ENCODE measurements around the gene XAGE2. TPM values are rescaled to one million over a fixed set of nuclear protein-coding genes. Genes with fewer than 3 reads are reported as not detected.

The XAGE2 gene
- total and polyA plus RNA-seq, 9 of the 15 experiments (the other 6 are each of a cell fraction or from before 2014, with no cell fraction given): 0.14 to 0.36 (median 0.21) TPM; not detected in 6

- in situ Hi-C loops (cut with MboI) (no loop called here), intact Hi-C loops (cut with micrococcal nuclease) (no loop called here)
- H3K36me3 ChIP-seq (ENCODE audit: control insufficient read depth, insufficient read depth, low read length): no peaks in the 10 kb centered on the region
- TF ChIP-seq, protein P1, sequence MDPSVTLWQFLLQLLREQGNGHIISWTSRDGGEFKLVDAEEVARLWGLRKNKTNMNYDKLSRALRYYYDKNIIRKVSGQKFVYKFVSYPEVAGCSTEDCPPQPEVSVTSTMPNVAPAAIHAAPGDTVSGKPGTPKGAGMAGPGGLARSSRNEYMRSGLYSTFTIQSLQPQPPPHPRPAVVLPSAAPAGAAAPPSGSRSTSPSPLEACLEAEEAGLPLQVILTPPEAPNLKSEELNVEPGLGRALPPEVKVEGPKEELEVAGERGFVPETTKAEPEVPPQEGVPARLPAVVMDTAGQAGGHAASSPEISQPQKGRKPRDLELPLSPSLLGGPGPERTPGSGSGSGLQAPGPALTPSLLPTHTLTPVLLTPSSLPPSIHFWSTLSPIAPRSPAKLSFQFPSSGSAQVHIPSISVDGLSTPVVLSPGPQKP (CRISPR knock-in tag; IDR thresholded peaks at IDR 0.05): no peak
- TF ChIP-seq ID3 (CRISPR knock-in tag; IDR thresholded peaks at IDR 0.05): no peak
- TF ChIP-seq ID3 (tag; IDR thresholded peaks at IDR 0.05): no peak
- no peak for TF ChIP-seq NCOA2 (IDR thresholded peaks at IDR 0.05; ENCODE audit: partially characterized antibody in 2 of 2)
- no peak for TF ChIP-seq SOX6 (IDR thresholded peaks at IDR 0.05)
- TF ChIP-seq, protein P2, sequence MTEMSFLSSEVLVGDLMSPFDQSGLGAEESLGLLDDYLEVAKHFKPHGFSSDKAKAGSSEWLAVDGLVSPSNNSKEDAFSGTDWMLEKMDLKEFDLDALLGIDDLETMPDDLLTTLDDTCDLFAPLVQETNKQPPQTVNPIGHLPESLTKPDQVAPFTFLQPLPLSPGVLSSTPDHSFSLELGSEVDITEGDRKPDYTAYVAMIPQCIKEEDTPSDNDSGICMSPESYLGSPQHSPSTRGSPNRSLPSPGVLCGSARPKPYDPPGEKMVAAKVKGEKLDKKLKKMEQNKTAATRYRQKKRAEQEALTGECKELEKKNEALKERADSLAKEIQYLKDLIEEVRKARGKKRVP (CRISPR knock-in tag; IDR thresholded peaks at IDR 0.05): no peak
- no peak for TF ChIP-seq TRIM25 (IDR thresholded peaks at IDR 0.05; ENCODE audit: borderline replicate concordance)
- no peak for TF ChIP-seq ZNF41 (CRISPR knock-in tag; conservative IDR thresholded peaks at IDR 0.05)
- no peak for TF ChIP-seq KLF1 (tag; IDR thresholded peaks at IDR 0.05)
- TF ChIP-seq MYBL2 (IDR thresholded peaks at IDR 0.05; ENCODE audit: low read depth): no peak
- no peak for TF ChIP-seq MYBL2 (CRISPR knock-in tag; IDR thresholded peaks at IDR 0.05; ENCODE audit: borderline replicate concordance)
- no peak for TF ChIP-seq SUPT5H (IDR thresholded peaks at IDR 0.05)
- TF ChIP-seq, protein P3, sequence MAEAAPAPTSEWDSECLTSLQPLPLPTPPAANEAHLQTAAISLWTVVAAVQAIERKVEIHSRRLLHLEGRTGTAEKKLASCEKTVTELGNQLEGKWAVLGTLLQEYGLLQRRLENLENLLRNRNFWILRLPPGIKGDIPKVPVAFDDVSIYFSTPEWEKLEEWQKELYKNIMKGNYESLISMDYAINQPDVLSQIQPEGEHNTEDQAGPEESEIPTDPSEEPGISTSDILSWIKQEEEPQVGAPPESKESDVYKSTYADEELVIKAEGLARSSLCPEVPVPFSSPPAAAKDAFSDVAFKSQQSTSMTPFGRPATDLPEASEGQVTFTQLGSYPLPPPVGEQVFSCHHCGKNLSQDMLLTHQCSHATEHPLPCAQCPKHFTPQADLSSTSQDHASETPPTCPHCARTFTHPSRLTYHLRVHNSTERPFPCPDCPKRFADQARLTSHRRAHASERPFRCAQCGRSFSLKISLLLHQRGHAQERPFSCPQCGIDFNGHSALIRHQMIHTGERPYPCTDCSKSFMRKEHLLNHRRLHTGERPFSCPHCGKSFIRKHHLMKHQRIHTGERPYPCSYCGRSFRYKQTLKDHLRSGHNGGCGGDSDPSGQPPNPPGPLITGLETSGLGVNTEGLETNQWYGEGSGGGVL (CRISPR knock-in tag; IDR thresholded peaks at IDR 0.05): no peak
- no peak for TF ChIP-seq ELF2 (CRISPR knock-in tag; IDR thresholded peaks at IDR 0.05)
- TF ChIP-seq ZNF589 (CRISPR knock-in tag; IDR thresholded peaks at IDR 0.05; ENCODE audit: low read depth): no peak
- no peak for ATAC-seq
- H3K9me3 ChIP-seq (replicated peaks; ENCODE audit: control insufficient read depth, insufficient read depth, low read depth, low read length): no peaks in the 10 kb centered on the region
- no peaks in the 10 kb centered on the region; a peak in 1 of 5 replicates for H3K4me1 ChIP-seq (replicated peaks in 1 of 2; ENCODE audit: control insufficient read depth in 2 of 2, insufficient read depth in 2 of 2, low read length in 2 of 2)
- no peak for FAIRE-seq
- CTCF ChIA-PET (ENCODE audit: low intra/inter-chr PET ratio): no interaction called here
- WGBS (ENCODE audit: insufficient coverage, low coverage, missing lambda C conversion rate): 0% methylated on average over 1 of the region's 2 CpGs
- H3K9me1 ChIP-seq (ENCODE audit: control insufficient read depth, insufficient read depth, low read length): no peaks in the 10 kb centered on the region
- H3K27ac ChIP-seq (ENCODE audit: extremely low read depth, low read depth, low read length): no peak overlapping the region
- H3K27me3 ChIP-seq (ENCODE audit: control insufficient read depth in 2 of 2, insufficient read depth in 2 of 2, low read length in 2 of 2): no peaks in the 10 kb centered on the region
- POLR2A ChIA-PET: no interaction called here
- H3K9ac ChIP-seq (ENCODE audit: insufficient read depth in 1 of 2, low read depth in 2 of 2, low read length in 2 of 2): no peak overlapping the region
- no peak for DNase-seq (ENCODE audit: extremely low read depth in 1 of 4, low spot score in 3 of 4)
- BruUV-seq (replicated peaks): no TSS peak
- H4K20me1 ChIP-seq (replicated peaks; ENCODE audit: control insufficient read depth, insufficient read depth, low read length): no peaks in the 10 kb centered on the region
- H3K4me3 ChIP-seq: no peak overlapping the region
- no peak overlapping the region for H3K4me2 ChIP-seq (ENCODE audit: insufficient read depth, low read length)
- no peaks in the 10 kb centered on the region for H3K79me2 ChIP-seq (ENCODE audit: control insufficient read depth, insufficient read depth, low read length)
- H2AFZ ChIP-seq (ENCODE audit: low read depth, low read length): no peak overlapping the region
These were observed 10.0 kb downstream of the XAGE2 start for GRCh38 chrX:52378870-52379269.
